Measurements from ENCODE around the gene CITED2.
A peak's percentile ranks its signal among the peaks of the same experiment; 100 is the strongest.
"Not testable (repeated sequence)": the region's sequence is repeated elsewhere in the genome, so short reads cannot be mapped to it uniquely, and the experiment has no call there.

The CITED2 gene, protein sequence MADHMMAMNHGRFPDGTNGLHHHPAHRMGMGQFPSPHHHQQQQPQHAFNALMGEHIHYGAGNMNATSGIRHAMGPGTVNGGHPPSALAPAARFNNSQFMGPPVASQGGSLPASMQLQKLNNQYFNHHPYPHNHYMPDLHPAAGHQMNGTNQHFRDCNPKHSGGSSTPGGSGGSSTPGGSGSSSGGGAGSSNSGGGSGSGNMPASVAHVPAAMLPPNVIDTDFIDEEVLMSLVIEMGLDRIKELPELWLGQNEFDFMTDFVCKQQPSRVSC

DNA sequence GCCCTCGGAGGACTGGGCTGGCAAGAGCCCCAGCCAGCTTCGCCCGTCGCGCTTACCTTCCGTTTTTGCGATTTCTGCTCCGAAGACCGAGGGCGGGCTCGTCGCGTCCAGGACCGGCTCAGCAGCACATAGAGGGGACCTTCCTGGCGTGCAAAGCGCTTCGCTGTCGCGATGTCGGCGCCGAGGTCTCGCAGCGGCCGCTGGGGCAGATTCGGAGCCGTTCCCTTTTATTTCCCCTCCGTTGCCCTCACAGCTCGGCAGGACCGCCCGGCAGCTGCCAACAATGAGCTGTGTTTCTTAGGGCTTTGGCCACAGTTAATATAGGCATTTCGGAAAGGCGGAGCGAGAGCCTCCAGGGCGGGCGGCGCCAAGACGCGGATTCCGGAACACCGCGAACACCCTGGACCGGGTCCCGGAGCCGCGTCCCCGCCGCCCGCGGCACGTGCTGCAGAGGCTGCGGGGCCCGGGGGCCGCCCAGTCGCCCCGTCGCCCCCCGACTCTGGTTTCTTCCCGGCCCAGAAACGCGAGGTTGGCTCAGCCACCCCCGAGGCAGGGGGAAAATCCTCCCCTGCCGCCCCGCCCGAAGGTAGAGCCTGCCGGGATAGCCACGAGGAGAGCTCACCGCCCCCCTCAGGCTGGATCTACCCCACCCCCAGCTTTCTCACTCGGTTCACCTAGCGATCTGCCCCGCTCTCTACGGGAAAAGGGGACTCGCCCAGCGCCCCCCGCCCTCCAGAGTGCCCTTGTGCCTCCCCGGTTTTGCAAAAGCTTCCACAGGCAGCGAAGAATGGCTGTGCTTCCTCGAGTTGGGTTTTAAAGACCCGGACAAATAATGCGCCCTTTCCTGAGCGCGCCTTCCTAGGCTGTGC is at the start of gene CITED2:
CITED2 (minus strand) TSS at position 292 of the 869 bp plus-strand sequence. CDS start 704 bp downstream, outside the sequence.
- DNase-seq, result peak; percentile 97

- peak; percentile 39 for DNase-seq
Observed at GRCh38 chr6:139423037-139423703, 48.7 kb upstream of the CITED2 start.

GRCh38 chr6:139422105-139423036 is 47.9 kb upstream of the CITED2 start:
- DNase-seq, result peak; percentile 14

DNA sequence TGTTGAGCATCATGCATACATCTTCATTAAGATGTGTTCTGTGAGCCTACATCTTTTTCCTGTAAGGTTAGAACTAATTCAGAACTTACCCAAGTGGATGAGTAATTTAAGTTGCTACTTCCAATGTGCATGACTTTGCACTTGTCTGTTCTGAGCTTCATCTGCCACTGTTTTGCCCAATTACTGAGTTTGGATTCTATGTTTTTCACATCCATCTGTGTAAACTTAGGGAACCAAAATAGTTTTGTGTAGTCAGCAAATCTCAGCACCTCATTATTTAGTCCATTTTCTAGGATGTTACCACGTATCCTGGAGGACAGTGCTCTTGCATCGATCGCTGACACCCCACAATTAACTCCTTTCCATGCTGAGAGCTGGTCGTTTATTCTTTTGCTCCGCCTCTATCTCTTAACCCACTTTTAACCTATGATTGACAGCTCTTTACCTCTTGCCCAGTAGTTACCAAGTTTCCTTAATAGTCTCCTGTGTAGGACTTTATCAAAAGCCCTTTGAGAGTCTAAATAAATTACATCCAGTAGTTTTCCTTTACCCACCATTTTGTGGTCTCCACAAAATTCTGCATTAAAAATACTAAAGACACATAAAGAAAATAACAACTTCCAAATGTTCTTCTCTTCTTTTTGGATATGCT is 44.2 kb upstream of the CITED2 start:
- no peak for DNase-seq

- no peak for DNase-seq
Observed at GRCh38 chr6:139416146-139416545, 41.7 kb upstream of the CITED2 start.

DNA sequence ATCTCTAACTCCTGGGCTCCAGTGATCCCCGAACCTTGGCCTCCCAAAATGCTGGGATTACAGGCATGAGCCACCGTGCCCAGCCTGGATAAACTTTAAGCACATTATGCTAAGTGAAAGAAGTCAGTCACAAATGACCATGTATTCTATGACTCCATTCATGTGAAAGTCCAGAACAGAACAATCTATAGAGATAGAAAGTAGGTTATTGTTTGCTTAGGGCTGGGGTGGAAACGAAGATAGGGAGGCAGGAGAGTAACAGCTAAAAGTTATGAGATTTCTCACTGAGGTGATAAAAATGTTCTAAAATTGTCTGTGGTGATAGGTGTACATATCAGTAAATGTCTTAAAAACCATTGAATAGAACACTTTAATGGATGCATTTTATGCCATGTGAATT is 40.9 kb upstream of the CITED2 start:
- DNase-seq, result no peak

- DNase-seq, result not testable (repeated sequence)
Observed at GRCh38 chr6:139412103-139412502, 37.7 kb upstream of the CITED2 start.

- DNase-seq, result no peak
Observed at GRCh38 chr6:139409026-139409425, 34.6 kb upstream of the CITED2 start.

DNA sequence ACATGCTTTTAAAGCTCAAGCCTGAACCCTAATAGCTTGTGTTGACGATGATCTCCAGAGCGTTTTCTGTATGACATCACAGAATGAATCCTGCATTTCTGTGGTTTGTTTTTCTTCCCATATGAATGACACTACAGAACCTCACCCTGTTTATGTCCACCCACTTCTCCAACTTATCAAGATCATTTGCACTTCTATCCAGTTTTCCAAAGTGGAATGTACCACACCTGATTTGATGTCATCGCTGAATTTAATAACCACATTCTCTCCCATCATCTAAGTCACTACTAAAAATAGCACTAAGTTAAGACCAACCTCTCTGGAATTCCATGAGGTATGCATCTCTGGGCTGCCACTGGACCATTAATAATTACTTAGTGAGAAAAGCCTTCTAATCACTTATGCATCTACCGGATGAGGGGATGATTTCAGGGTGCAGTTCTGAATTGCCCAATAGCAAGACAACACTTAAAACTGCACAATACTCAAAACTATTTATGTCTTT is 33.3 kb upstream of the CITED2 start:
- no peak for DNase-seq

DNA sequence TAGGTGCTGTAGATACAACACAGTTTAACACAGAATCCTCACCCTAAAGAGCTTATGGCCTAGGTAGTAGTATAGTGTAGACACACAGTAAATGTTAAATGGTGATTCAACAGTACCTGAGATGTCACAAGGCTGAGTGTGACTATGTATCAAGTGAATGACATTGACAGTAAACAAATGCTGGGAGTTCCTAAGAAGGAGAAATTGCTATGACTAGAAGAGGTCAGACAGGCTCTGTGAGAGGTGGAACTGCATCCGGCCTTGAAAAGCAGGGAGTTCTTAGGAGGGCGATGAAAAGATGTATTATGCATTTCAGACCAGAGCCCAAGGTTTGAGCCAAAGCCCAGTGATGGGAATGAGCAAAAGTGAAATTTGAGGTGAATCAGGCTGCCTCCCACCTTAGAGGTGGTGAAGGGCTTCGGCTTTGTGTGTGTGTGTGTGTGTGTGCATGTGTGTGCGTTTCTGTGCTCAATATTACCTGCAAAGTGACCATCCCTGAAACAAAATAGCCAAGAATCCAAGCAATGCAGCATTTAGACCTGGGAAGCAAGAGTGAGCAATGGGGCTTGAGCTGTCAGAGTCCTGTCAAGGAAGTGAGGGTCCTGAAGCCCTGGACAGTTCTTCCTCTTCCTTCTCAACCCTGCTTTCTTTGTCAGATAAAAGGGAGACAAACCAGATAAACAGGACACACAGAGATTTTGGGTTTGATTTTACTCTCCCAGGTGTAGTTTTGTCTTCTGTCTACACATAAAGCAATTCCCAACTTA is 32.3 kb upstream of the CITED2 start:
- DNase-seq, result no peak

DNA sequence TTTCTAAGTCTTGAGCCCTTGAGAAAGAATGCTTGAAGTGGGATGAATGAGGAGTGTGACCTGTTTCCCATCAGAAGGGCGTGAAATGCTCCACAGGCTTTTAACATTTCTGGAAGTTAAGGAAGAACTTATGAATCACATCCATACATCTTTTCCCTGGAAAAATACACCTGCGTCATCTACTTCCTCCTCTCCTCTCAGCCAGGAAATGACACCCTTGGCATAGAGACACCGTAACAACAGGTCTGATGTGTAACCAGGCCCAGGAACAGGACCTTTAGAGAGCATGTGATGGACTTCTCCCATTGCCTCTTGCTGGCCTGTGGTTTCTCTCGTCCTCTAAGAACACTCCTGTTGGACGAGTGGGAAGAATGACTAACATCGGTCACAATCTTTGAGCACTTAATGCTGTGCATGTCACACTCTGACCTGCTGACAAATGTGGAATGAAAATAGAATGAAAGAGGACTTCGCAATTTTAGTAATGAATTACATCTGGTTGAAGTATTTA is 28.5 kb upstream of the CITED2 start:
- DNase-seq, result peak; percentile 67

DNA sequence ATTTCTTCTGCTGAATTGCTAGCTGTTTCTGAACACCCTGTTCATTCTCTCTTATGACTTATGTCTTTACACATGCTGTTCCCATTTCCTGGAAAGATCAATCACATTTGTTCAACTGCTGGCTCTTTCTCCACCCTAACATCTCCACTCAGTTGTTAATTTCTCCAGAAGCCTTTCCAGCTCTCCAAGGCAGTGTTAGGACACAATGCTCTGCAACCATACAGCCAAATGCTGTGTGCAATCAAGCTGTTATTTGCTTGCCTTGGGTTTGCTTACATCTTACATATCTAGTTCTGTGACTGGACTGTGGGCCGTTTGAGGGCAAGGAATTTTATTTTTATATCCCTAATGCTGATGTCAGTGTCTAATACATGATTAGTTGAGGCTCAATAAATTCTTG is 24.2 kb upstream of the CITED2 start:
- DNase-seq, result no peak

- DNase-seq, result peak; percentile 30
Observed at GRCh38 chr6:139395891-139396301, 21.4 kb upstream of the CITED2 start.

DNA sequence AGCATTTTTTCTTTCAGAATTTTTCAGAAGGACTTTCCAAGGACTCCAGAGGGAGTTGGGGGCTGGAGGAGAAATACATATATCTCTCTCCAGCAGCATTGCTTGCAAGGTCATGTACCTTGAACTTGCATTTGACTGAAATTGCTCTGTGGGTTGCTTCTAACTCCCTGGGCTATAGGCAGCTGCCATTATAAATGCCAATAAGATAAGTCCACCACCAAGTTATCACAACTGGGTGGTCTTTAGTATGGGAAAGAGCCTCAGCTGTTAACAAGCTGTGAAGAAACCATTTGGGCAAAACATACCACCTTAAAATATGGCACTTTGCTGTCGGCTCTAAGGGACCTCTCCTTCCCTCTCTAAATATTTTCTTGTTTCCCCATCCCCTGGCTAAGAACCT is 20.9 kb upstream of the CITED2 start:
- DNase-seq, result no peak

DNA sequence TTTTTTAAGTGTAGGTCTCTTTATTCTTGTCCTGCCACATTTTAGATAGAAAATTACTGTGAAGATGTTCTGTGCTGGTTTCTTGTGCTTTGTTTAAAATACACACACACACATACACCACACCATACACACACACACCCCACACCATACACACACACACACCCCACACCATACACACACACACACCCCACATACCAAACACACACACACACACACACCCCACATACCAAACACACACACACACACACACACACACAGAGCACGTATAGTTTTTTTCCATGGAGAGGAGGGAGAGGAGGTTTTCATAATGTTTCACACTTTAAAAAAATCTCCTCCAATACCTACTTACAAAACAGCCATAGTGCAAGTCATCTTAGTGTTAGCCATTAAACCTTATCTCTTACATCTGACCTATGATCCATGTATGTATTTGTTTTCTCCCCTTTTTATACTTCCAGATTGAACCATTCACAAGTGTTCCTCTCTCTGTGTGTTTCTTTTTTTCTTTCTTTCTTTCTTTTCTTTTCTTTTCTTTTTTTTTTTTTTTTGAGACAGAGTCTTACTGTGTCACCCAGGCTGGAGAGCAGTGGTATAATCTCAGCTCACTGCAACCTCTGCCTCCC is 19.7 kb upstream of the CITED2 start:
- DNase-seq, result no peak

DNA sequence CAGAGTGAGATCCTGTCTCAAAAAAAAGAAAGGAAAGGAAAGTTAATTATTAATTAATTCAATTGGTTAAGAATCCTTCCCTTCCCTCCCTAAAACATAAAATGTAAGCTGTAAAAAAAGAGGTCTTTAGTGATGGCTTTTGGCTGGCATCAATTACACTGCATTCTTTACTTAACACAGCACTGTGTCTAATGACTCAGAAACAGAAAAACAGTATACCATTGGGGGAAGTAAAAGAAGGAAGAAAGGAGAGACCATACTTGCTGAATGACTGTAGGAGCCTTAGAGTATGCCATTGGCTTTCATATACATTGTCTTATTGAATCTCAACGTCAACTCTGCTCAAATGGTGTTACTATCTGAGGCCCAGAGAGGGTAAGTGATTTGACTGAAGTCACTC is 18.3 kb upstream of the CITED2 start:
- peak; percentile 73 for DNase-seq

DNA sequence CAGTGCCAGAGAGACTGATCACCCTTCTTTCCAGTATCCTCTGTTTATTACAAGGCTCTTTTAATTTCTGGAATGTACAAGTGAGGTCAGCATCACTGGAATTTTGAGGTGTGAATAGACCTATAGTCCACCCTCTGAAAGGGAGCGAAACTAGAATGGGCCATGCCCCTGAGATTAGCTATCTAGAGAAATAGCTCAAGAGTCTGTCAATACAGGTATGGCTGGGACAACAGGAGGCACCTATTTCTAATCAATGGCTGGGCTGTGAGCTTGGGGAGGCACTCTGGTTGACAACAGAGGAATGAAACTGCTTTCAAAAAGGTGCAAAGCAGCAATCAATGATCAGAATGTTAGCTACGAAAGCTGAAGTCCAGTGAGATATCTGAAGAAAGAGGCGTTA is 17.3 kb upstream of the CITED2 start:
- no peak for DNase-seq

- no peak for DNase-seq
Observed at GRCh38 chr6:139390447-139390846, 16.0 kb upstream of the CITED2 start.

GRCh38 chr6:139388384-139388783 is 13.9 kb upstream of the CITED2 start:
- DNase-seq, result no peak

DNA sequence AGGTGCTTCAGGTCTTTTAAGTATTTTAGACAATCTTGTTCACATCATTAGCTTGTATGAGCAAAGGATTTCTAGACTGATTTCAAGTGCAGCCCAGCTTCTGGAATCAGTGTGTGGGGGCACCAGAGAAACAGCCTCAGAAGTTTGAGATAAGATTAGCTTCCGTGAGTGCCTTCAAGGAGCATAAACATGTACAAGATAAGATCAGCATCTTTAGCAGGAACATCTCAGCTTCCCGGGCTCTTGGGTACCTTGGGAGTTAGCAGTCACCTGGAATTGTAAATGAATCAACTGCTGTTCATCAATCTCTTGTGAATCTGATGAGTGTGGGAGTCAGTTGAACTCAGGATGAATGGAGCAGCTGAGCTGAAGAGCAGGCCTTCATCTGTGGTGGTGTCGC is 12.0 kb upstream of the CITED2 start:
- DNase-seq, result no peak

Data from suppressor macrophage treated with lipopolysaccharide for 4 hours (primary cell).